ENCODE data around the gene NPEPL1. TPM values are rescaled to one million over a fixed set of nuclear protein-coding genes. Genes with fewer than 3 reads are reported as not detected.

Gene NPEPL1
- total and polyA plus RNA-seq, 2 experiments from 2014 or later, result 37.5 to 49.8 TPM

- H3K36me3 ChIP-seq (ENCODE audit: low read depth), result peaks cover 55% of the 10 kb centered on the region
- peaks cover 41% of the 10 kb centered on the region for H3K79me2 ChIP-seq (ENCODE audit: insufficient read depth)
- H3K9me2 ChIP-seq (ENCODE audit: insufficient read depth), result no peaks in the 10 kb centered on the region
- H3K4me2 ChIP-seq (ENCODE audit: unreplicated experiment), result no peak overlapping the region
- no peak overlapping the region for H3K9ac ChIP-seq
- TF ChIP-seq EZH2phosphoT487 (IDR thresholded peaks at IDR 0.05; ENCODE audit: insufficient read depth, low read depth) (no peak), EZH2 (IDR thresholded peaks at IDR 0.05; ENCODE audit: insufficient read depth, poor library complexity, severe bottlenecking) (no peak)
- no peak for DNase-seq
- no peak overlapping the region for H2AFZ ChIP-seq
- no peaks in the 10 kb centered on the region for H3K9me3 ChIP-seq (ENCODE audit: low read depth)
- no peaks in the 10 kb centered on the region for H4K20me1 ChIP-seq (ENCODE audit: insufficient read depth)
- H3K4me3 ChIP-seq, result no peak overlapping the region
- peaks cover 9% of the 10 kb centered on the region for H3K4me1 ChIP-seq (ENCODE audit: insufficient read depth)
- H3F3A ChIP-seq (ENCODE audit: insufficient read depth), result peaks cover 17% of the 10 kb centered on the region
- in situ Hi-C loops (cut with MboI), result no loop called here
- no peaks in the 10 kb centered on the region for H3K27me3 ChIP-seq (replicated peaks; ENCODE audit: insufficient read depth)
- H3K27ac ChIP-seq, result no peak overlapping the region
- WGBS, 2 experiments (ENCODE audit: low coverage in 1 of 2, low lambda C conversion rate in 2 of 2, missing lambda C conversion rate in 2 of 2), result 59 to 66% methylated on average over 4 of the region's 4 CpGs
Observed at GRCh38 chr20:58670659-58671058, 21.9 kb upstream of the NPEPL1 start.

- WGBS, 2 experiments (ENCODE audit: low coverage in 1 of 2, low lambda C conversion rate in 2 of 2, missing lambda C conversion rate in 2 of 2), result 90 to 92% methylated on average over 9 of the region's 9 CpGs
- H3K27ac ChIP-seq, result no peak overlapping the region
- H3K36me3 ChIP-seq (ENCODE audit: low read depth), result peaks cover 51% of the 10 kb centered on the region
- H3K4me2 ChIP-seq (ENCODE audit: unreplicated experiment), result no peak overlapping the region
- DNase-seq, result no peak
- in situ Hi-C loops (cut with MboI), result no loop called here
- no peaks in the 10 kb centered on the region for H4K20me1 ChIP-seq (ENCODE audit: insufficient read depth)
- H3K9me3 ChIP-seq (ENCODE audit: low read depth), result no peaks in the 10 kb centered on the region
- H3K9me2 ChIP-seq (ENCODE audit: insufficient read depth), result no peaks in the 10 kb centered on the region
- no peak overlapping the region for H3K9ac ChIP-seq
- TF ChIP-seq EZH2phosphoT487 (IDR thresholded peaks at IDR 0.05; ENCODE audit: insufficient read depth, low read depth), result no peak
- TF ChIP-seq EZH2 (IDR thresholded peaks at IDR 0.05; ENCODE audit: insufficient read depth, poor library complexity, severe bottlenecking), result no peak
- H3K79me2 ChIP-seq (ENCODE audit: insufficient read depth), result peaks cover 18% of the 10 kb centered on the region
- H3F3A ChIP-seq (ENCODE audit: insufficient read depth), result peaks cover 10% of the 10 kb centered on the region
- H3K4me3 ChIP-seq, result no peak overlapping the region
- no peaks in the 10 kb centered on the region for H3K27me3 ChIP-seq (replicated peaks; ENCODE audit: insufficient read depth)
- peaks cover 9% of the 10 kb centered on the region for H3K4me1 ChIP-seq (ENCODE audit: insufficient read depth)
- no peak overlapping the region for H2AFZ ChIP-seq
Observed at GRCh38 chr20:58673119-58673518, 19.5 kb upstream of the NPEPL1 start.

GRCh38 chr20:58675146-58675584 is 17.4 kb upstream of the NPEPL1 start:
- in situ Hi-C loops (cut with MboI), result no loop called here
- no peak for DNase-seq

GRCh38 chr20:58675641-58676040 is 17.0 kb upstream of the NPEPL1 start:
- H3K36me3 ChIP-seq (ENCODE audit: low read depth), result peaks cover 47% of the 10 kb centered on the region
- 91 to 92% methylated on average over 17 of the region's 17 CpGs for WGBS, 2 experiments (ENCODE audit: low coverage in 1 of 2, low lambda C conversion rate in 2 of 2, missing lambda C conversion rate in 2 of 2)
- DNase-seq, result no peak

More at GRCh38 chr20:58675146-58675584, 17.4 kb upstream of the NPEPL1 start:
- Histone ChIP-seq H3K9me3 (ENCODE audit: low read depth) (no peaks in the 10 kb centered on the region), H3F3A (ENCODE audit: insufficient read depth) (no peaks in the 10 kb centered on the region; the same call in 1 of the 2 replicates), H3K27me3 (replicated peaks; ENCODE audit: insufficient read depth) (no peaks in the 10 kb centered on the region), H3K9me2 (ENCODE audit: insufficient read depth) (no peaks in the 10 kb centered on the region), H3K9ac (no peak overlapping the region), H3K4me3 (no peak overlapping the region), H3K36me3 (ENCODE audit: low read depth) (peaks cover 50% of the 10 kb centered on the region), H3K4me1 (ENCODE audit: insufficient read depth) (no peaks in the 10 kb centered on the region; the same call in 1 of the 2 replicates), H4K20me1 (ENCODE audit: insufficient read depth) (no peaks in the 10 kb centered on the region), H2AFZ (no peak overlapping the region), H3K27ac (no peak overlapping the region), H3K79me2 (ENCODE audit: insufficient read depth) (peaks cover 16% of the 10 kb centered on the region; the same call in 1 of the 2 replicates), H3K4me2 (ENCODE audit: unreplicated experiment) (no peak overlapping the region)
- TF ChIP-seq EZH2phosphoT487 (IDR thresholded peaks at IDR 0.05; ENCODE audit: insufficient read depth, low read depth), result no peak
- TF ChIP-seq EZH2 (IDR thresholded peaks at IDR 0.05; ENCODE audit: insufficient read depth, poor library complexity, severe bottlenecking), result no peak
- WGBS, 2 experiments (ENCODE audit: low coverage in 1 of 2, low lambda C conversion rate in 2 of 2, missing lambda C conversion rate in 2 of 2), result 87 to 88% methylated on average over 18 of the region's 18 CpGs

More at GRCh38 chr20:58675641-58676040, 17.0 kb upstream of the NPEPL1 start:
- no peaks in the 10 kb centered on the region for H3K27me3 ChIP-seq (replicated peaks; ENCODE audit: insufficient read depth)
- in situ Hi-C loops (cut with MboI), result no loop called here
- H3K4me2 ChIP-seq (ENCODE audit: unreplicated experiment), result no peak overlapping the region
- TF ChIP-seq EZH2phosphoT487 (IDR thresholded peaks at IDR 0.05; ENCODE audit: insufficient read depth, low read depth) (no peak), EZH2 (IDR thresholded peaks at IDR 0.05; ENCODE audit: insufficient read depth, poor library complexity, severe bottlenecking) (no peak)
- H3K9ac ChIP-seq, result no peak overlapping the region
- no peaks in the 10 kb centered on the region for H3K9me3 ChIP-seq (ENCODE audit: low read depth)
- no peaks in the 10 kb centered on the region for H3K4me1 ChIP-seq (ENCODE audit: insufficient read depth)
- H4K20me1 ChIP-seq (ENCODE audit: insufficient read depth), result no peaks in the 10 kb centered on the region
- H3K79me2 ChIP-seq (ENCODE audit: insufficient read depth), result peaks cover 16% of the 10 kb centered on the region; the same call in 1 of the 2 replicates
- no peak overlapping the region for H2AFZ ChIP-seq
- H3K4me3 ChIP-seq, result no peak overlapping the region
- H3K27ac ChIP-seq, result no peak overlapping the region
- no peaks in the 10 kb centered on the region; the same call in 1 of the 2 replicates for H3F3A ChIP-seq (ENCODE audit: insufficient read depth)
- H3K9me2 ChIP-seq (ENCODE audit: insufficient read depth), result no peaks in the 10 kb centered on the region
